ENCODE results near the gene ENAM. TPM values are rescaled to one million over a fixed set of nuclear protein-coding genes. Genes with fewer than 3 reads are reported as not detected.

ENAM gene
- total and polyA plus RNA-seq, 2 of the 8 experiments (the other 6 are each of a cell fraction or from before 2014, with no cell fraction given) = not detected

GRCh38 chr4:70608324-70608723, 20.2 kb upstream of the ENAM start:
- Histone ChIP-seq H3K4ac (replicated peaks; ENCODE audit: insufficient read length, low read depth, low read length) (no peak overlapping the region), H4K91ac (replicated peaks; ENCODE audit: insufficient read length, low read length) (no peak overlapping the region), H3K36me3 (ENCODE audit: control insufficient read depth in 2 of 4, insufficient read depth in 4 of 4, low read length in 3 of 4) (no peaks in the 10 kb centered on the region), H2BK20ac (ENCODE audit: low read length) (no peak overlapping the region), H3K56ac (replicated peaks; ENCODE audit: insufficient read length, low read depth, low read length) (no peak overlapping the region), H3K9me3 (ENCODE audit: insufficient read depth in 2 of 2, low read depth in 1 of 2, low read length in 1 of 2) (no peaks in the 10 kb centered on the region), H3K4me1 (replicated peaks in 1 of 4; ENCODE audit: control insufficient read depth in 3 of 4, insufficient read depth in 4 of 4, low read length in 3 of 4) (no peaks in the 10 kb centered on the region), H3K79me1 (ENCODE audit: low read depth, low read length) (no peaks in the 10 kb centered on the region), H3K4me3 (ENCODE audit: extremely low read depth in 1 of 4, insufficient read depth in 2 of 4, low read depth in 3 of 4, low read length in 4 of 4) (no peak overlapping the region), H3K27ac (ENCODE audit: low read depth, low read length) (no peak overlapping the region), H3K9ac (replicated peaks in 1 of 4; ENCODE audit: extremely low read depth in 1 of 4, low read depth in 3 of 4, low read length in 3 of 4) (no peak overlapping the region), H4K20me1 (replicated peaks in 1 of 2; ENCODE audit: control insufficient read depth in 1 of 2, insufficient read depth in 2 of 2, low read length in 2 of 2) (no peaks in the 10 kb centered on the region), H3K27me3 (replicated peaks in 1 of 4; ENCODE audit: control insufficient read depth in 3 of 4, extremely low read depth in 1 of 4, insufficient read depth in 3 of 4, low read length in 3 of 4) (no peaks in the 10 kb centered on the region), H2BK12ac (ENCODE audit: low read depth, low read length) (no peak overlapping the region), H3K14ac (ENCODE audit: insufficient read length) (no peak overlapping the region), H3K79me2 (ENCODE audit: control insufficient read depth in 1 of 2, insufficient read depth in 2 of 2, low read length in 2 of 2) (no peaks in the 10 kb centered on the region), H2BK15ac (ENCODE audit: low read length) (no peak overlapping the region), H2BK5ac (ENCODE audit: low read depth, low read length) (no peak overlapping the region), H3K4me2 (ENCODE audit: insufficient read depth in 1 of 2, low read depth in 2 of 2, low read length in 2 of 2) (peak overlapping the region in 1 of 2 experiments; percentile 33; a peak in 1 of 4 replicates), H4K8ac (ENCODE audit: extremely low read depth, insufficient read depth, low read length) (no peak overlapping the region), H2AK5ac (ENCODE audit: low read depth, low read length) (no peak overlapping the region), H3K18ac (ENCODE audit: extremely low read depth, low read length) (no peak overlapping the region), H3K23ac (ENCODE audit: insufficient read length) (no peak overlapping the region), H2AFZ (ENCODE audit: low read length) (0 out of 2 replicates have a peak overlapping the region, but pooled peaks have one; percentile 13), H3K23me2 (ENCODE audit: low read depth, low read length) (no peaks in the 10 kb centered on the region; the same call in 1 of the 2 replicates), H2BK120ac (replicated peaks; ENCODE audit: low read depth, low read length) (no peak overlapping the region), H4K5ac (ENCODE audit: insufficient read length, low read depth, low read length) (no peak overlapping the region)
- no peak for FAIRE-seq
- POLR2A ChIA-PET (ENCODE audit: partially characterized antibody) = no interaction called here
- 76% methylated on average over 2 of the region's 2 CpGs; no CpG with 5 or more reads in 1 of the 2 experiments for WGBS, 2 experiments (ENCODE audit: extremely low coverage in 1 of 2, insufficient coverage in 1 of 2, insufficient read length in 1 of 2, insufficient replicate concordance in 2 of 2, low coverage in 1 of 2, low lambda C conversion rate in 2 of 2, missing lambda C conversion rate in 1 of 2)
- DNase-seq (ENCODE audit: low read depth in 1 of 2, low spot score in 2 of 2) = no peak
- CTCF ChIA-PET (ENCODE audit: partially characterized antibody) = no interaction called here
- TF ChIP-seq CREB1 (IDR thresholded peaks at IDR 0.05) (no peak), SIRT6 (IDR thresholded peaks at IDR 0.05; ENCODE audit: low read length) (no peak), KDM1A (IDR thresholded peaks at IDR 0.05; ENCODE audit: borderline replicate concordance, low read length) (no peak), SP1 (IDR thresholded peaks at IDR 0.05; ENCODE audit: low read depth, low read length) (no peak), HDAC6 (IDR thresholded peaks at IDR 0.05; ENCODE audit: low read depth, low read length) (no peak), CHD1 (IDR thresholded peaks at IDR 0.05; ENCODE audit: low read depth, low read length) (no peak), EZH2 (IDR thresholded peaks at IDR 0.05; ENCODE audit: low read depth, low read length, severe bottlenecking) (no peak), KDM4A (IDR thresholded peaks at IDR 0.05; ENCODE audit: low read depth, low read length, severe bottlenecking) (no peak), RAD21 (IDR thresholded peaks at IDR 0.05 in 1 of 2, conservative IDR thresholded peaks at IDR 0.05 in 1 of 2; ENCODE audit: low read depth in 2 of 2, low read length in 2 of 2) (no peak)

Data from H1 (cell line).